GM12878 (cell line): Measurements from ENCODE around the gene SETBP1. TPM values are rescaled to one million over a fixed set of nuclear protein-coding genes. Genes with fewer than 3 reads are reported as not detected.

Source experiments
- ATAC-seq: fragments of 200-7000 bp; cut with Tn5 transposase; 3 replicates; pipeline ENCODE4 v1.9.1; 2020; ENCODE audit warnings: mild to moderate bottlenecking, moderate library complexity
- BruUV-seq: library from RNA; stranded (reverse); fragments of 400-500 nt; replicated peaks from 2 replicates; lab custom pipeline; 2021; lab: Mats Ljungman, UMichigan
- CTCF ChIA-PET: fragments of 300-600 bp; sonication (Branson Sonifier 250); formaldehyde crosslinking; extraction: SDS; loops from one replicate; lab custom pipeline; 2021; ENCODE audit warnings: inconsistent platforms; lab: Yijun Ruan, JAX
- POLR2A ChIA-PET: fragments of 350-600 bp; formaldehyde crosslinking; extraction: SDS; loops from one replicate; lab custom pipeline; 2021; ENCODE audit warnings: inconsistent platforms; lab: Charles Lee
- RAD21 ChIA-PET: fragments of 300-600 bp; sonication (Branson Sonifier 250); formaldehyde crosslinking; loops from one replicate; lab custom pipeline; 2023; ENCODE audit warnings: antibody characterized with exemption; ENCODE audit not compliant: unreplicated experiment; lab: Charles Lee
- SMC1A ChIA-PET: fragments of 300-600 bp; sonication (Branson Sonifier 250); formaldehyde crosslinking; loops from one replicate; lab custom pipeline; 2023; ENCODE audit not compliant: unreplicated experiment, uncharacterized antibody; lab: Charles Lee
- DNase-seq: peaks from one replicate; pipeline ENCODE4 v3.0.0-alpha.2; 2011; ENCODE audit warnings: low read depth, low spot score
- FAIRE-seq: peaks from 3 replicates; lab custom pipeline; 2011; peaks lifted over from hg19 to GRCh38; lab: Jason Lieb, UNC
- H2AFZ ChIP-seq: 2 replicates; pipeline ENCODE4 v1.6.0; 2011; ENCODE audit warnings: low read depth, low read length, control low read depth; ENCODE audit not compliant: control insufficient read depth
- H3K27ac ChIP-seq: 2 replicates; pipeline ENCODE4 v1.5.1; 2011; ENCODE audit warnings: control low read depth; ENCODE audit not compliant: control insufficient read depth, insufficient read depth
- H3K27me3 ChIP-seq, 2 experiments: replicated peaks in 1 of 2; 2 replicates each; pipeline versions ENCODE4 v1.6.0 to v1.6.1; 2011; ENCODE audit warnings: low read length in 1 of 2; ENCODE audit not compliant: control insufficient read depth in 2 of 2, insufficient read depth in 2 of 2
- H3K36me3 ChIP-seq, 2 experiments: 2 replicates each; pipeline ENCODE4 v1.5.1; 2011; ENCODE audit warnings: low read length in 1 of 2; ENCODE audit not compliant: control insufficient read depth in 2 of 2, insufficient read depth in 2 of 2
- H3K4me1 ChIP-seq: 2 replicates; pipeline ENCODE4 v1.6.1; 2011; ENCODE audit warnings: mild to moderate bottlenecking, low read length, moderate library complexity, mixed read lengths; ENCODE audit not compliant: control insufficient read depth, insufficient read depth
- H3K4me2 ChIP-seq: 2 replicates; pipeline ENCODE4 v1.6.0; 2011; ENCODE audit warnings: control low read depth; ENCODE audit not compliant: control insufficient read depth, insufficient read depth
- H3K4me3 ChIP-seq: fragments of 200-600 bp; sonication (generic); 2 replicates; pipeline ENCODE4 v1.5.1; 2016
- H3K79me2 ChIP-seq: 2 replicates; pipeline ENCODE4 v1.6.0; 2011; ENCODE audit warnings: low read length; ENCODE audit not compliant: control insufficient read depth, insufficient read depth
- H3K9ac ChIP-seq: 2 replicates; pipeline ENCODE4 v1.8.0; 2011; ENCODE audit warnings: low read length, control low read depth, mixed read lengths; ENCODE audit not compliant: control insufficient read depth, insufficient read depth
- H3K9me3 ChIP-seq: replicated peaks from 3 replicates; pipeline ENCODE4 v1.5.1; 2011; ENCODE audit warnings: mild to moderate bottlenecking, low read length; ENCODE audit not compliant: control insufficient read depth, insufficient read depth
- H4K20me1 ChIP-seq: 2 replicates; pipeline ENCODE4 v1.6.0; 2011; ENCODE audit not compliant: control insufficient read depth, insufficient read depth
- BCL11A ChIP-seq: IDR thresholded peaks from 2 replicates; pipeline ENCODE4 v1.6.1; 2011; ENCODE audit warnings: low read depth, low read length
- CBX5 ChIP-seq: sonication (generic); IDR thresholded peaks from 2 replicates; pipeline ENCODE4 v1.6.1; 2016; ENCODE audit warnings: low read depth, moderate library complexity, mild to moderate bottlenecking, inconsistent platforms
- CTCF ChIP-seq, 3 experiments: IDR thresholded peaks in 2 of 3; conservative IDR thresholded peaks in 1 of 3; 2 replicates each; pipeline ENCODE4 v1.5.1; 2011; ENCODE audit warnings: low read depth in 3 of 3, low read length in 3 of 3, mild to moderate bottlenecking in 3 of 3, control low read depth in 2 of 3, moderate library complexity in 2 of 3, inconsistent platforms in 1 of 3, mixed read lengths in 1 of 3; ENCODE audit not compliant: control insufficient read depth in 2 of 3, insufficient read depth in 1 of 3; ENCODE audit errors: extremely low read depth in 1 of 3
- EED ChIP-seq: sonication (generic); IDR thresholded peaks from 2 replicates; pipeline ENCODE4 v1.6.1; 2016; ENCODE audit warnings: antibody characterized with exemption, low read depth
- ETV6 ChIP-seq, 2 experiments: fragments of 450-650 bp in 1 of 2; IDR thresholded peaks in 1 of 2; conservative IDR thresholded peaks in 1 of 2; 2 replicates each; pipeline ENCODE4 v1.6.1; 2014; ENCODE audit warnings: antibody characterized with exemption in 1 of 2, borderline replicate concordance in 1 of 2, low read depth in 1 of 2, mild to moderate bottlenecking in 1 of 2, moderate library complexity in 1 of 2
- FOS ChIP-seq: IDR thresholded peaks from 3 replicates; pipeline ENCODE4 v1.6.1; 2011; ENCODE audit warnings: borderline replicate concordance; ENCODE audit not compliant: insufficient read length; ENCODE audit errors: extremely low read depth
- IKZF1 ChIP-seq: fragments of 450-650 bp; conservative IDR thresholded peaks from 2 replicates; pipeline ENCODE4 v1.6.1; 2017; ENCODE audit warnings: antibody characterized with exemption, mild to moderate bottlenecking
- JUNB ChIP-seq: IDR thresholded peaks from 2 replicates; pipeline ENCODE4 v1.6.1; 2016; ENCODE audit warnings: antibody characterized with exemption, mild to moderate bottlenecking
- SMAD5 ChIP-seq: IDR thresholded peaks from 2 replicates; pipeline ENCODE4 v1.6.1; 2016; ENCODE audit warnings: antibody characterized with exemption, low read depth
- TCF12 ChIP-seq: IDR thresholded peaks from 2 replicates; pipeline ENCODE4 v1.6.1; 2011; ENCODE audit warnings: low read depth, mild to moderate bottlenecking, low read length
- WGBS: methylation state at CpG from one replicate; pipeline ENCODE4 v1.1.6; 2016; ENCODE audit warnings: low lambda C conversion rate; ENCODE audit not compliant: insufficient replicate concordance, insufficient coverage; ENCODE audit errors: missing lambda C conversion rate; 5-methylcytosine and 5-hydroxymethylcytosine counted together
- in situ Hi-C: fragments of 300-500 bp; cut with MboI; formaldehyde crosslinking; loops from 9 replicates; pipeline ENCODE4 v1.14.3; 2018; ENCODE audit warnings: mixed read lengths
- intact Hi-C: fragments of 100-400 bp; cut with micrococcal nuclease; formaldehyde crosslinking; loops from one replicate; pipeline ENCODE4 v1.14.2; 2022; ENCODE audit not compliant: unreplicated experiment
- polyA plus RNA-seq, 11 experiments: library from polyadenylated mRNA; depleted of rRNA in 4 of 11; unstranded in 6 of 11; stranded (reverse) in 5 of 11; fragments of >200 nt; fragmentation: Nextera tagmentation in 4 of 11; fragmentation: Illumina TruSeq in 1 of 11; extraction: Ambion mirVana in 4 of 11; extraction: Trizol in 1 of 11; gene quantifications; 1 replicate in 1 of 11; 2 replicates in 10 of 11; pipeline versions ENCODE4 v1.2.1 to v1.2.3, GENCODE V29; 2011 to 2016; ENCODE audit warnings: inconsistent platforms in 2 of 11, missing spikeins in 2 of 11, low read depth in 1 of 11
- total RNA-seq, 4 experiments: library from RNA; depleted of rRNA in 3 of 4; stranded (reverse); fragments of >200 nt in 3 of 4; fragmentation: Illumina TruSeq in 1 of 4; extraction: Trizol in 1 of 4; gene quantifications; 2 replicates each; pipeline versions ENCODE4 v1.2.1 to v1.2.3, GENCODE V29; 2013 to 2021
- TF ChIP-seq, protein P1 (sequence below): fragments of 450-650 bp; IDR thresholded peaks from 2 replicates; pipeline ENCODE4 v1.6.1; 2017; ENCODE audit warnings: mild to moderate bottlenecking
- TF ChIP-seq, protein P2 (sequence below): fragments of 450-650 bp; IDR thresholded peaks from 2 replicates; pipeline ENCODE4 v1.6.1; 2017; ENCODE audit warnings: mild to moderate bottlenecking, low read depth, inconsistent platforms; ENCODE audit not compliant: poor library complexity, severe bottlenecking
- TF ChIP-seq, protein P3 (sequence below): fragments of 450-650 bp; IDR thresholded peaks from 2 replicates; pipeline ENCODE4 v1.6.1; 2018; ENCODE audit warnings: mild to moderate bottlenecking, low read depth, moderate library complexity; ENCODE audit not compliant: partially characterized antibody

Gene SETBP1
- total and polyA plus RNA-seq, 10 of the 15 experiments (the other 5 are each of a cell fraction or from before 2014, with no cell fraction given), result 0.99 to 29.7 (median 8.3) TPM

- SMC1A ChIA-PET, result interaction anchor here (0.7 to 5.1 kb wide), 18 partner anchors 12 to 204 kb away, joined by 3 to 43 read pairs (median 4); no protein-coding TSS in a partner anchor
- H3K4me3 ChIP-seq, result no peak overlapping the region
- H3K9me3 ChIP-seq, result no peaks in the 10 kb centered on the region
- POLR2A ChIA-PET, result interaction anchor here (0.6 to 3.3 kb wide), 3 partner anchors 14 to 141 kb away, joined by 4 to 10 read pairs (median 5); no protein-coding TSS in a partner anchor
- no peak for FAIRE-seq
- no peaks in the 10 kb centered on the region for H4K20me1 ChIP-seq
- no TSS peak for BruUV-seq
- no peaks in the 10 kb centered on the region; a peak in 1 of 4 replicates for H3K36me3 ChIP-seq
- RAD21 ChIA-PET, result interaction anchor here (1.2 to 2.0 kb wide), 6 partner anchors 18 to 140 kb away, joined by 3 to 6 read pairs (median 5); partner anchors contain the start of gene SETBP1
- 89% methylated on average over 6 of the region's 6 CpGs for WGBS
- intact Hi-C loops (no loop called here), in situ Hi-C loops (no loop called here)
- no peak overlapping the region for H3K9ac ChIP-seq
- H3K4me2 ChIP-seq, result no peak overlapping the region
- H3K27me3 ChIP-seq, result no peaks in the 10 kb centered on the region
- peaks cover 13% of the 10 kb centered on the region for H3K4me1 ChIP-seq
- CTCF ChIA-PET, result interaction anchor here (0.8 to 1.8 kb wide), 2 partner anchors 137 to 284 kb away, joined by 3 to 6 read pairs; no protein-coding TSS in a partner anchor
- H3K79me2 ChIP-seq, result no peaks in the 10 kb centered on the region
- DNase-seq, result no peak
- H3K27ac ChIP-seq, result no peak overlapping the region
- ATAC-seq, result peak; percentile 54
- no peak overlapping the region for H2AFZ ChIP-seq
- TF ChIP-seq, protein P1, sequence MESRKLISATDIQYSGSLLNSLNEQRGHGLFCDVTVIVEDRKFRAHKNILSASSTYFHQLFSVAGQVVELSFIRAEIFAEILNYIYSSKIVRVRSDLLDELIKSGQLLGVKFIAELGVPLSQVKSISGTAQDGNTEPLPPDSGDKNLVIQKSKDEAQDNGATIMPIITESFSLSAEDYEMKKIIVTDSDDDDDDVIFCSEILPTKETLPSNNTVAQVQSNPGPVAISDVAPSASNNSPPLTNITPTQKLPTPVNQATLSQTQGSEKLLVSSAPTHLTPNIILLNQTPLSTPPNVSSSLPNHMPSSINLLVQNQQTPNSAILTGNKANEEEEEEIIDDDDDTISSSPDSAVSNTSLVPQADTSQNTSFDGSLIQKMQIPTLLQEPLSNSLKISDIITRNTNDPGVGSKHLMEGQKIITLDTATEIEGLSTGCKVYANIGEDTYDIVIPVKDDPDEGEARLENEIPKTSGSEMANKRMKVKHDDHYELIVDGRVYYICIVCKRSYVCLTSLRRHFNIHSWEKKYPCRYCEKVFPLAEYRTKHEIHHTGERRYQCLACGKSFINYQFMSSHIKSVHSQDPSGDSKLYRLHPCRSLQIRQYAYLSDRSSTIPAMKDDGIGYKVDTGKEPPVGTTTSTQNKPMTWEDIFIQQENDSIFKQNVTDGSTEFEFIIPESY, result peak; percentile 50; the same call in 1 of the 2 replicates
- TF ChIP-seq CTCF (IDR thresholded peaks at IDR 0.05 in 2 of 3, conservative IDR thresholded peaks at IDR 0.05 in 1 of 3; ENCODE audit: control insufficient read depth in 2 of 3, extremely low read depth in 1 of 3, insufficient read depth in 1 of 3, low read depth in 3 of 3, low read length in 3 of 3) (no peak), CBX5 (no peak), JUNB (no peak), EED (no peak), IKZF1 (peak; percentile 30; the same call in 1 of the 2 replicates), BCL11A (no peak), TCF12 (peak; percentile 78; the same call in 1 of the 2 replicates), SMAD5 (no peak), ETV6 (conservative IDR thresholded peaks at IDR 0.05 in 1 of 2, IDR thresholded peaks at IDR 0.05 in 1 of 2; ENCODE audit: borderline replicate concordance in 1 of 2, low read depth in 1 of 2) (no peak; a peak in 1 of 4 replicates), FOS (no peak)
- TF ChIP-seq, protein P2, sequence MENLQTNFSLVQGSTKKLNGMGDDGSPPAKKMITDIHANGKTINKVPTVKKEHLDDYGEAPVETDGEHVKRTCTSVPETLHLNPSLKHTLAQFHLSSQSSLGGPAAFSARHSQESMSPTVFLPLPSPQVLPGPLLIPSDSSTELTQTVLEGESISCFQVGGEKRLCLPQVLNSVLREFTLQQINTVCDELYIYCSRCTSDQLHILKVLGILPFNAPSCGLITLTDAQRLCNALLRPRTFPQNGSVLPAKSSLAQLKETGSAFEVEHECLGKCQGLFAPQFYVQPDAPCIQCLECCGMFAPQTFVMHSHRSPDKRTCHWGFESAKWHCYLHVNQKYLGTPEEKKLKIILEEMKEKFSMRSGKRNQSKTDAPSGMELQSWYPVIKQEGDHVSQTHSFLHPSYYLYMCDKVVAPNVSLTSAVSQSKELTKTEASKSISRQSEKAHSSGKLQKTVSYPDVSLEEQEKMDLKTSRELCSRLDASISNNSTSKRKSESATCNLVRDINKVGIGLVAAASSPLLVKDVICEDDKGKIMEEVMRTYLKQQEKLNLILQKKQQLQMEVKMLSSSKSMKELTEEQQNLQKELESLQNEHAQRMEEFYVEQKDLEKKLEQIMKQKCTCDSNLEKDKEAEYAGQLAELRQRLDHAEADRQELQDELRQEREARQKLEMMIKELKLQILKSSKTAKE, result no peak
- TF ChIP-seq, protein P3, sequence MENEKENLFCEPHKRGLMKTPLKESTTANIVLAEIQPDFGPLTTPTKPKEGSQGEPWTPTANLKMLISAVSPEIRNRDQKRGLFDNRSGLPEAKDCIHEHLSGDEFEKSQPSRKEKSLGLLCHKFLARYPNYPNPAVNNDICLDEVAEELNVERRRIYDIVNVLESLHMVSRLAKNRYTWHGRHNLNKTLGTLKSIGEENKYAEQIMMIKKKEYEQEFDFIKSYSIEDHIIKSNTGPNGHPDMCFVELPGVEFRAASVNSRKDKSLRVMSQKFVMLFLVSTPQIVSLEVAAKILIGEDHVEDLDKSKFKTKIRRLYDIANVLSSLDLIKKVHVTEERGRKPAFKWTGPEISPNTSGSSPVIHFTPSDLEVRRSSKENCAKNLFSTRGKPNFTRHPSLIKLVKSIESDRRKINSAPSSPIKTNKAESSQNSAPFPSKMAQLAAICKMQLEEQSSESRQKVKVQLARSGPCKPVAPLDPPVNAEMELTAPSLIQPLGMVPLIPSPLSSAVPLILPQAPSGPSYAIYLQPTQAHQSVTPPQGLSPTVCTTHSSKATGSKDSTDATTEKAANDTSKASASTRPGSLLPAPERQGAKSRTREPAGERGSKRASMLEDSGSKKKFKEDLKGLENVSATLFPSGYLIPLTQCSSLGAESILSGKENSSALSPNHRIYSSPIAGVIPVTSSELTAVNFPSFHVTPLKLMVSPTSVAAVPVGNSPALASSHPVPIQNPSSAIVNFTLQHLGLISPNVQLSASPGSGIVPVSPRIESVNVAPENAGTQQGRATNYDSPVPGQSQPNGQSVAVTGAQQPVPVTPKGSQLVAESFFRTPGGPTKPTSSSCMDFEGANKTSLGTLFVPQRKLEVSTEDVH, result no peak
These were observed 139.3 kb downstream of the SETBP1 start for GRCh38 chr18:44819944-44820510.
